HK-2 (cell line): ENCODE measurements around the gene URAD.
"Not testable (repeated sequence)": the region's sequence is repeated elsewhere in the genome, so short reads cannot be mapped to it uniquely, and the experiment has no call there.

Experiments used
- DNase-seq: peaks from one replicate; pipeline ENCODE4 v3.0.0-alpha.2; 2018; ENCODE audit not compliant: unreplicated experiment

Gene URAD, protein sequence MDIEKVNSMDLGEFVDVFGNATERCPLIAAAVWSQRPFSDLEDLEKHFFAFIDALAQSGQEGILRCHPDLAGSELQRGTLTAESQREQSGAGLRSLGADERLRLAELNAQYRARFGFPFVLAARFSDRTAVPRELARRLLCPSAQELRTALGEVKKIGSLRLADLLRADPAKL

DNA sequence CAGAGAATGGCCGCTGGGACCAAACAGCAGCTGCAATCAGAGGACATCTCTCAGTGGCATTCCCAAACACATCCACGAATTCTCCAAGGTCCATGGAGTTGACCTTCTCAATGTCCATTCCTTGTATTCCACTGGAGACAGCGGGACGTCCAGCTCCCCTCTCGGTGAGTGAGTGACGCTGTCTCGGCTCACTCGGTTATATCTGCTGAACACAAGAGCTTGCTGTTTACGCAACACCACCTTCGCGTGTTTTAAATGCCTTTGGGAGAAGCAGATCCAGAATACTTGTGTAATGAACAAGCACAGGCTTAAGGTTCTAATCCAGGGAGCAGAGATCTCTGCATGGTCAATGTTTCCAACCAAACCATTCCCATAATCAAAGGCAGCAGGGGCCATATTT lies at the start of gene URAD:
TSS of gene URAD (minus strand) at position 174 of the 400 bp plus-strand sequence. CDS start at position 118, 56 bp downstream.
- DNase-seq = no peak

DNA sequence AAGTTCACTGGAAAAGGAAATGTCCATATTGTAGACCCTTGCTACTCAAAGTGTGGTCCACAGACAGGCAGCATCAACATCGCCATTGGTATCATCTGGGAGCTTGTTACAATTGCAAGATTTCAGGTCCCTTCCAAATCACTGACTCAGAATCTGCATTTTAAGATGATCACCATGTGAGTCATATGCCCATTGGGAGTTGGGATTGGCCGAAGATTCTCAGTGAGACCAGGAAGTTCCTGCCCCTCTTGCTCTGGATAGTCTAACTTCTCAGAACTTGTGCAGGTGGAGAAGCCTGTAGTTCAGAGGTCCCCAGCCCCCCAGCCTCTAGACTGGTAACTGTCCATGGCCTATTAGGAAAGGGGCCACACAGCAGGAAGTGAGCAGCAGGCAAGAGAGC lies 48.9 kb upstream of the URAD start:
- DNase-seq = no peak

DNA sequence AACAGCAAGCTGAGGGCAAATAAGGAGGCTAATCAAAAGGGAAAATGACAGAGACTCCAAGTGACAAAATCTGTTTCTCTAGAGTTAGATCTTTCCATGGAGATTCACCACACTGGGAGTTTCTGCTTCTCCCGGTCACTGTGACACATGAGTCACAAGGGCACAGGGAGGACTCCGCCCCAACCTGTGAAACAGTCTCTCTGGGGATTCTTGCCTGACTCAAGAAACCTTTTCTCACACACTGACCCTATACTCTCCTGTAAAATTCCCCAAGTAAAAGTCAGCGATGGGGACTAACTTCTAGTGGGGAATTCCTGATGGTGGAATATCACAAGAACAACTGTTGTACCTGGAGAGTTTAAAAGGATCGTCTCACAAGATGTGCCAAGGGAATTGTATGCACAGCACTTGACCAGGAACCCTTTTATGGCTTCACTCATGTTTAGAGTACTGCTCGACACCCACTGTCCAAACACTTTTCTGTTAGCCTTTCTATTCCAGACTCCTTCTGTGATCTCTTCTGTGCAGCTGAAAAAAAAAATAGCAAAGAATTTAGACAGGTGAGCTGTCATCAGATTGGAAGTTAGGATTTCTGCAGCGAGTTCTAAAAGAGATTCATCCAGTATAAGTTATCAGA lies 46.8 kb upstream of the URAD start:
- peak; percentile 4 for DNase-seq

DNA sequence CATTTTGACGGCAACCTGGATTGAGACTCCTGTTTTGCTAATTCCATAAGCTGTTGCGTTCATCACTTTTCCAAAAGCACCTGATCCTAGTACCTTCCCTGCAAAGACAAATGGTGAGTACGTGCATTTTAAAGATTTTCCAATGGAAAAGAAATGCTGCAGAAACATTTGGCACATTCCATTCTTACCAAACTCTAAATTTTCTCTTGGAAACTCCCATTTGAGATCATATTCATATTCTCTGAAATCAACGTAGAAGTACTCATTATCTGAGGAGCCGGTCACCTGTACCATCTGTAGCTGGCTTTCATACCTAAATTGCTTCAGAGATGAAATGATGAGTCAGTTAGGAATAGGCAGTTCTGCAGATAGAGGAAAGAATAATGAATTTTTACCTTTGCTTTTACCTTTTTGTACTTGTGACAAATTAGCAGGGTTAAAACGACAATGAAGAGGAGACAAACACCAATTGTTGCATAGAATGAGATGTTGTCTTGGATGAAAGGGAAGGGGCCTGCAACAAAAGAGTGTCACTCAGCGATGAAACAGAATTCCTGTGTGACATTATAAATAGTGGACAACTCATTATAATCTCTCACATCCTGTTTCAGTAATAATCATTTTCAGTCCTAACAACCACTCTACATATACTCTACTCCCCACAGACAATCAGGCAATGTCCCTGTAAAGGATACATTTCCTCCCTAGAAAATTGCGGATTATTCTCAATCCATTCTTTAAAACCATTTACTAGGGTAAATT lies 45.6 kb upstream of the URAD start:
- DNase-seq = no peak

DNA sequence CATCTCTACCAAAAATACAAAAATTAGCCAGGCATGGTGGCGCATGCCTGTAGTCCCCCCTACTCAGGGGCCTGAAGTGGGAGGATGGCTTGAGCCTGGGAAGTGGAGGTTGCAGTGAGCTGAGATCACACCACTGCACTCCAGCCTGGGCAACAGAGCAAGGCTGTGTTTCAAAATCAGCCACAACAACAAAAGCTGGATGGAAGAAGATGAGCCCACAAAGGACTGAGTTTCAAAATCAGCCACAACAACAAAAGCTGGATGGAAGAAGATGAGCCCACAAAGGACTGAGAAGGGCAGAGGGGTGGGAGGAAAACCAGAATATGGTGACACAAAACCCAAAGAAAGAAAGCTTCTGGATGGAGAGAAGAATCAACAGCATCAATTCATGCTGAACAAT lies 43.9 kb upstream of the URAD start:
- DNase-seq = not testable (repeated sequence)

DNA sequence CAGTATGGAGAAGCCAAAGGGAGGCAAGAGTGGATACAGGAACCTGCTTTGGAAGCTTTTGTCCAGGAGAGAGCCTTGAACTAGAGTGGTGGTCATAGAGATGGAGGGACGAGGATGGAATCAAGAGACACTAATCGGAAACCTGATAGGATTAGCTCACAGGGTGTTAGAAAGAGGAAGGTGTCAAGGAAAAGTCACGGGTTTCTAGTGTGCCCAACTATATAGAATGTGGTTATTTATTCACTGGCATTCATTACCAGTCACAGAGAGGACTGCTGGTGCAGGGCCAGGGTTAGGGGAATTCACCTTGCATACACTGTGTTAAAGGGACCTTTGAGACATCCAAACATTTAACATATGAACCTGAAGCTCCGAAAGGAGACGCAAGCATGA lies 43.4 kb upstream of the URAD start:
- DNase-seq = no peak

DNA sequence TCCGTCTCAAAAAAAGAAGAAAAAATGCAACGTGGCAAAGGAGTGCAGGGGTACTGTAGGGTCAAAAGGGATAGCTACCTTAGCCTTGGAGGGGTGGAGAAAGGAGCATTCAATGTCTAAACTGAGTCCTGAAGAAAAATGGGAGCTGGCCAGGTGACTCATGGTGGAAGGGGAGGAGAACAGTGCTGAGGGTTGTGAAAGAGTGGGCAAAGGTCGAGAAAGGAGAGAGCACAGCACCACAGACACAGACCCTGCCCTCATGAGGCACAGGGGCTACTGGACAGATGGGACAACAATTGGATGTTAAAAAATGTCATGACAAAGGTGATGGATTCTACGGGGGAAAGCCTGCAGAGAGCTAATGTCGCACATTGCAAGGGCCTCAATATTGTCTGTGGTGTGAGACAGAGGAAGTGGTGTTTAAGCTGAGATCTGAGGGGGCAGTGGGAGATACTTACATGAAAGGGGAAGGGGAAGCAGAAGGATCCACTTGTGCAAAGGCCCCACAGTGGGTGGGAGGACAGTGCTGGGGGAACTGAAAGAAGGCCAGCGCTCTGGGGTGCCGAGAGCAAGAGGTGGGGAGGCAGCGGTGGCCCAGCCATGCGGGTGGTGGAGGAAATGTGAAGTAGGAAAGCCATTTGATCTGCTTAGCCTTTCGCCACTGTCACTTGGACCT lies 42.9 kb upstream of the URAD start:
- no peak for DNase-seq

DNA sequence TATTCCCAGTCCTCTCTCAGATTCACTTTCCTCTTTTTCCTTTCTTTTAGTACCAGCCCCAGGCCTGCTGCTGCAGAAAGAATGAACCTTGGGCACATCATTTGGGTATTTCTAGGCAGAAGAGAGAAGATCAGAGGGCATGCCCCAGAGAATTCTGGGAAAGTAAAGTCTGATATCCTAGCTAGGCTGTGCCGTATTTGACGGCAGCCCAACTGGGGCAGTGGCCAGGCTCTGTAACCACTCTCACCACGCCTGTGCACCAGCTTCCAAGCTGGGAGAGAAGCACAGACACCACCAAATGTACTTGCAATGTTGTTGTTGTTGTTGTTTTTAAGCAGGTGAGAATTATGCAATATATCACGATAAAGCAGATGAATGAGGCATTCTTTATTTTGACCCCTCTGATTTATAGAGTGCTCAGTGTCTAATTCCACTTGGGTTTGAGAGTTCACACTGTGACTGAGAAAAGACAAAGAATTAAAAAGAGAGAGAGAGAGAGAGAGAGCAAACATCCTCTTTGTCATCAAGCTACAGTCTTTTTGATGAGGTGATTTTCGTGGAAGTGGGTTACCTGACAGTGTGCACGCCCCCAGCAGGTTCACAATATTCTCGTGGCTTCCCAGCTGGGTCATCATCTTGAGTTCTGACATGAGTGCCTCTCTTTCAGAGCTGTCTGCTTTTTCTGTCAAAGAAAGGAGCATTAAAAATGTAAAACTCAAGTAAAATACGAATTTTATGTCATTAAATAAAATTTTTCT lies 39.3 kb upstream of the URAD start:
- no peak for DNase-seq

DNA sequence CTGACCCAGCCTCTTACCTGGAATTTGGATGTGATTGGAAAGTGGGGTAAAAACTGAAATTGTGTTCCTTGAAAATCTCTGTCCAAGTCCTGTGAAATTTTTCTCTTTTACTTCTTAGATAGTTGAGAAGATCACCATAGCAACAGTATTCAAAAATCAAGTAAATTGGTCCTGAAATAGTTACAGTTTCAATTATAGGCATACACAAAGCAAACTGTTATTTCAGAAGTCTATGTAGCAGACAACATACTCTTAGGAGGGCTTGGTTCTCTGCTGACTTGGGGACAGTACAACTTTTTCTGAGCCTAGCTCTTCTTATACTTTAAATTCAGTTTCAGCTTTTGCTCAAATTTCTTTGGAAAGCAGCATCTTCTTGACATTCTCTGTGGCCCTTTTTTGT lies 38.6 kb upstream of the URAD start:
- no peak for DNase-seq

DNA sequence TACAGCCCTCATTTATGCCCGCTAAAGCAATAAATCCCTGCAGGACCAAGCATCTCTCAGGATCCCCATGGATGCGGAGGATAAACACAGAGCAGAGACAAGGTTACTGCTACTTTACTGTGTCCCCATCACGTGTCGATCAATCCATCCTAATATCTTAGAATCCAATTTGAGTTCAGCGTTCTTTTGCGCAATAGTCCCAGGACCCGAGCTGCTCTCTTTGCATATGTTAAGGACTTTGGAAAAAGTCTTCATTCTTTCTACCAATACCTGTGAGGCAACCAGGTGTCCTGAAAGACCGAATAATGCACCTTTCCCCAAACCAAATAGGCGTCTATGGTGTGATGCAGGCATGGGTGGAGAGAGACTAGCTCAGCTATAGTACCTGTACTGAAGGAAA lies 38.0 kb upstream of the URAD start:
- DNase-seq = no peak

DNA sequence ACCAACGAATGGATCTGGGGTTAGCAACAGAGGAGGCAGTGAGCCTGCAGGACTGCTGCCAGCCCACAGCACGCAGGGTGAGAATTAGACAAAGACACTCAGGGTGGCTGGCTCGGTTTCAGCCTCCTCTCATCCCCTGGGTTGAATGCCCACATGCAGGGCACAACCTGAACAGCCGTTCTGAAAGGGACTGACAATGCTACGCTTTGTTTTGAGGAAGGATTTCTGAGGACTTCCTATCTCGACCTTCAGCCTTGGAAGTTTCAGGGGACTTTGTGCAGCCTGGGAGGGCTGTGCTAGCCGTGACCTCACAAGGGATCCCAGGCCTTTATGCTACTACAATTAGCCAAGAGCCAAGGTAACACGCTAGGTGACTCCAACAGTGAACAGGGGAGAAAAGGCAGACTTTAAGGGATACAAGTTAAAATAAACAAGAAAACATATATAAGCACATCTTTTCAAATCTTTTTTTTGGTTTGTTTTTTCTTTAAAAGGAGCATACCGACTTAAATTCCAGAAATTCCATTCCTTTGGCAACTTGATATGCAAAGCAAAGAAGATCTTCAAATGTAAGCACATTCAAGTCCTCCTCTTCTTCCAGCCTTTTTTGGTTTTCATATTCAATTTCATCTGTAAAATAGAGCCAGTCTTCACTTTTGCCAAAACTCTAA lies 34.5 kb upstream of the URAD start:
- DNase-seq = no peak

DNA sequence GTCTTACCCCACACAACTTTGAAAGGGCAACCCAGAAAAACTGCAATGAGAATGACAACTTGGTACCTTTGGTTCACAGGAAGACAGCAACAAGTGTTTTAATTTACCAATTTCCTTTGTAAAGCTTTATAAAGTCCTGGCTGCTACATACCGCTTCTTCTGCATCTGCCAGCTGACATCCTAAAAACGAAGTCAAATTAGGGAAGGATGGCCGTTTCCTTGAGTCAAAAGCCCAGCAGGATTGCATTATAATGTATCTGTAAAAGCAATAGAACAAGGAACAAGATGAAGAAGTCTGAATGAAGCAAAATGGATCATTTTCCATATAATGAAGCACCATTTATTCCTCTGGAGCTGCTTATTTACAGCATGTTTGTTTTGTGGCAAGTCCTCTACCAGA lies 25.8 kb upstream of the URAD start:
- no peak for DNase-seq

DNA sequence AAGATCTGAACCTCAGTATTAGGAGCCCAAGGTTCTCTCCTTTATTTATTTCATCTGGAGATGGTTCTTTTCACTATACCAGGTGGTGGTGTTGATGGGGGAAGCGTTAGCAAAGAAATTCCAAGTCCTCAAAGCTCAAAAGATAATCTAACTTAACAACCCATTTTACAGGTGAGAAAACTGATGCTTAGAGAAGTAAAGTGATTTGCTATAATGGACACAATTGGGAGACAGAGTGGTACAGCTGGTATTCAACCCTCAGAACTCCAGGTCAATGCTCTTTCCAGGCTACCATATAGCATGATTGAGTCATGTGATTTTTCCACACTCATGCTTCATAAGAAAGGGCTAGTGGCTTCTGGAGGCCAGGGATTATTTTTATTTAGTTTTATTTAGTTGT lies 25.0 kb upstream of the URAD start:
- no peak for DNase-seq

DNA sequence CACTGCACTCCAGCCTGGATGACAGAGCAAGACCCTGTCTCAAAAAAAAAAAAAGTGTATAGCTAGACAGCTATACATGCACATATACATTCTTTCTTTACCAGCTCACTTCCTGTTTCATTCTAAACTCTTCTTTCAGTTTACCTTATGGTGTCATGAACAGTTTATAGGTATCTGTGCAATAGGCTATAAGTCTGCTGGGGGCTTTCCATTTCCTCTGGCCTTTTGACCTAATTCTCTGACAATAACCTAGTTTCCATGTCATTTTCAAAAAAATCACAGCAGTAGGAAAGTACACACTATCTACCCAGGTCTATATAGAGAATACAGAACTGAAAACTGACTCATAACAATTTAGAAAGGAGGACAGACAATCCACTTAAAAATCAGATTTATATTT lies 24.4 kb upstream of the URAD start:
- DNase-seq = no peak

DNA sequence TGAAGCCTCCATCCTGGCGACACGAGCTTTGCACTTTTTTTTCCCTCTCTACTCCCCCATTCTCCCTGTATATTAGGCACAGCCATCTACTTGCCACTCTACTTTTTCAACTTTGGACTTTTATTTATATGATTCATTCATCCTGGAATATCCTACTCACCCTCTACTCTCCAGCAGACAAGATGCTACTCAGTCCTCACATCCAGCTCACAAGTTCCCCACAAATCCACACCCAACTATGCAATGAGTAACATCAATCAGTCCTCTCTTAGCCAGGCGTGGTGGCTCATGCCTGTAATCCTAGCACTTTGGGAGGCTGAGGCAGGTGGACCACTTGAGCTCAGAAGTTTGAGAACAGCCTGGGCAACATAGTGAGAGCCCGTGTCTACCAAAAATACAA lies 23.9 kb upstream of the URAD start:
- no peak for DNase-seq

DNA sequence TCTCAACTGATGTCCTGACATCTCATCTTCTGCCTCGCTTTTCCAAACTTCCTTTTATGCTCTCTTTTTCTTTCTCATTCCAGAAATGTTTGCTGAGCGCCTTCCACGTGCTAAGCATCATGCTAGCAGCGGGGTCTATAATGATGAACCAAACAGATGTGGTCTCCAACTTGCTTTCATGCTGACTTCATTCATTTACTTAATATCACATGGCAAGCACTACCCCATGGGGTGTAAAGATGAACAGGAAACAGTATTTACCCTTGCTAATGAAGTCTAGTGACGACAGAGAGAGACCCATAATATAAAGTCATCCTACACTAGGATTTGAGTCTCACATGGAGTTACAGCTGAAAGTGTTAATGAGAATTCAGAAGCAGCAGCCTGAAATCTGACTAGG lies 21.6 kb upstream of the URAD start:
- DNase-seq = no peak

DNA sequence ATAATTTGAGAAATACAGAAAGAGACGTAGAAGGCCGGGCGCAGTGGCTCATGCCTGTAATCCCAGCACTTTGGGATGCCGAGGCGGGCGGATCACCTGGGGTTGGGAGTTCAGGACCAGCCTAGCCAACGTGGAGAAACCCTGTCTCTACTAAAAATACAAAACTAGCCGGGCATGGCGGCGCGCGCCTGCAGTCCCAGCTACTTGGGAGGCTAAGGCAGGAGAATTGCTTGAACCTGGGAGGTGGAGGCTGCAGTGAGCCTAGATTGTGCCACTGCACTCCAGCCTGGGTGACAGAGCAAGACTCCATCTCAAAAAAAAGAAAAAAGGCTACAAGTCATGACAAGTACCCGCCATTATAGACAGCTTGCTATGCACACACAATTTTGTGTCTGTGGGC lies 16.5 kb upstream of the URAD start:
- DNase-seq = not testable (repeated sequence)

DNA sequence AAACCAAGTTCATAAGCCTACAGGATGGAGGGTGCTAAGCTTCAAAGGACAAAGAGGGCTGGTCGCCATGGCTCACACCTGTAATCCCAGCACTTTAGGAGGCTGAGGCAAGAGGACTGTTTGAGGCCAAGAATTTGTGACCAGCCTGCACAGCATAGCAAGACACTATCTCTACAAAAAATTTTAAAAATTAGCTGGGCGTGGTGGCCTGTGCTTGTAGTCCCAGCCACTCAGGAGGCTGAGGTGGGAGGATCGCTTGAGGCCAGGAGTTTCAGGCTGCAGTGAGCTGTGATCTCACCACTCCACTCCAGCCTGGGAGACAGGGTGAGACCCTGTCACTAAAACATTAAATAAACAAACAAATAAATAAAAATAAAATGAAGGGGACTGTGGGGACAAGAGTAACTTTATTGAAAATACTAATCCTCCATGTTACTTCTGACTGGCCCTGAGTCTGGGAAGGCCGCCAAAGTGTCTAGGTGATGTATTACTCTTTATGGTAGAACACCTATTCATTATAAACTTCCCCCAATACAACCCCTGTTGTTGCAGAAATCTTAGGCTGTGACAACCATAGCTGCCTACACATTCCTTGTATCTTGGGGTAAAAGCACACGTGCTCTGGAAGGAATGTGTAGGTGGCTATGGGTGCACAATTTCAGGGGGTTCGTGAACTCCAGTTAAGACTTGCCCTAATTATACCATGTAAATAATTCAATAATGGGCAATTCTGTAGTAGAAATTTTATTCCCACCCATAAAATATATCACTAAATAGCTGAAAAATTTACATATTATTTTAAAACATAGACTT lies 14.6 kb upstream of the URAD start:
- DNase-seq = no peak

DNA sequence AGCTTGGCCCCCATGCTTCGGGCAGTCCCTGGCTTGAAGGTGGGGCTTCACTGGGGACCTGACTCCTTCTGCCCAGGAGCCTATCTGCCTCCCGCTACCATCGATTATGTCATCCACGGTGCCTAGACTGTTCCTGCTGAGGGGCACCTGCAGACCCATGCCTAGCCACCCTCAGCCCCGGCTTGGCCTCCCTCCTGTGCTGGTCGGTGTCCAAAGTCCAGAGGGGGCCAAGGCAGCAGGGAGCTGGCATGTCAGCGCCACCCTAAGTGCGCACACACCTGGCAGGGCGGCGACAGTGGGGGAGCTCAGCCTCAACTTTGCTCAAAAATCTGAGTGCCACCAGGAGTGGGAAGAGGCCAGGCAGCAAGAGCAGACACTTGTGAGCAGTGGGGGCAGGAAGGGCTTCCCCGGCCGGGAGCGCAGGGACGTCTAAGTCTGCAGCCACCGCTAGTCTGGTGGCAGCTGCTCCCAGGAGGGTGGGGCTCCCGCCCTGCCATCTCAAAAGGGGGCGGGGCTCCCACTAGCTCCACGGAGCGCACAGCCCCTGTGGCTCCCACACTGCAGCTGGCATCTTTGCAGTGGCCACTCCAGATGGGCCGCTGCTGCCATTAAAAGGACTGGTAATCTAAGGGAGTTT lies 13.5 kb upstream of the URAD start:
- DNase-seq = no peak

DNA sequence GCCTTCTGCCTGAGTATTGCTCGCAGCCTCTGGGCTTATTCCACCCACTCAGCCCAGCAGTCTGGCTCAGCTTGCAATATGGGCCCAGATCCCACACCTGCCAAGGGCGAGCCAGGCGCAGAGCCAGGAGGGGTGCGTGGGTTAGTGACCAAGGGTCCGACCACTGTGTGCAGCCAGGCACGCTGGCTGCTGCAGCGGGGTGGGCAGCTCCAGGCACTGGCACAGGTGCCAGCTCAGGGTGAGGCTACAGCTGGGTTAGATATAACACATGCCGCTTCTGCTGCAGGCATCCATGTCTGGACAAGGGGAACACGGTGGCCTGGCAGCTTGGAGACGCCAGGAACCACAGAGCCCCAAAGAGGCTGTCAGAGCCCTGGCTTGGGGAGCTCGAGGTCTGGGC lies 12.6 kb upstream of the URAD start:
- no peak for DNase-seq
